Effector memory CD8-positive, alpha-beta T cell (primary cell): ENCODE results near the gene HLA-DPA1.

ENCODE experiments used
- ATAC-seq: fragments of 150-1000 bp; cut with Tn5 transposase; replicated peaks from 2 replicates; pipeline ENCODE4 v1.10.0; 2021; ENCODE audit warnings: mild to moderate bottlenecking, moderate library complexity
- DNase-seq, 3 experiments: peaks; one replicate each; pipeline ENCODE4 v3.0.0; 2021
- H3K27ac Mint-ChIP-seq, 2 donors: one replicate each; pipeline ENCODE4 v1.8.0; 2022; ENCODE audit warnings: mild to moderate bottlenecking in 2 of 2, mixed read lengths in 2 of 2, moderate library complexity in 2 of 2
- H3K27me3 Mint-ChIP-seq, 2 donors: one replicate each; pipeline ENCODE4 v1.8.0; 2022; ENCODE audit warnings: mixed read lengths in 2 of 2
- H3K36me3 Mint-ChIP-seq: one replicate; pipeline ENCODE4 v1.8.0; 2022; ENCODE audit warnings: mild to moderate bottlenecking, moderate library complexity, mixed read lengths; ENCODE audit not compliant: insufficient read depth
- H3K4me1 Mint-ChIP-seq, 2 donors: one replicate each; pipeline ENCODE4 v1.8.0; 2022; ENCODE audit warnings: low read depth in 2 of 2, mixed read lengths in 2 of 2
- H3K4me3 Mint-ChIP-seq, 2 donors: one replicate each; pipeline ENCODE4 v1.8.0; 2022; ENCODE audit warnings: mild to moderate bottlenecking in 2 of 2, mixed read lengths in 2 of 2, moderate library complexity in 2 of 2
- H3K9me3 Mint-ChIP-seq, 2 donors: one replicate each; pipeline ENCODE4 v1.8.0; 2022; ENCODE audit warnings: mixed read lengths in 2 of 2
- total RNA-seq, 9 experiments: gene quantifications; one replicate each; lab custom pipeline; 2026; lab: John Stamatoyannopoulos, UW

HLA-DPA1 gene
- 20.1 to 81.3 (median 40.1) reads per million in 9 experiments for total RNA-seq

- Mint-ChIP-seq H3K27me3 (no peaks in the 10 kb centered on the region), H3K27ac (peak within 1 kb of the TSS; percentile 88 to 96), H3K4me1 (peaks cover 50 to 64% of the 10 kb centered on the region in 2 donors), H3K9me3 (no peaks in the 10 kb centered on the region), H3K4me3 (peak within 1 kb of the TSS; percentile 76 to 87), H3K36me3 (peaks cover 8% of the 10 kb centered on the region)
- ATAC-seq (peak; percentile 75), DNase-seq (peak; percentile 44 to 53 (median 47))
Measured at GRCh38 chr6:33073431-33073871, at the start of gene HLA-DPA1. Gene HLA-DPA1 (minus strand): TSS chr6:33073649.

GRCh38 chr6:33123181-33123580 lies 49.7 kb upstream of the HLA-DPA1 start:
- H3K36me3 Mint-ChIP-seq: peaks cover 2% of the 10 kb centered on the region
- peaks cover 27 to 53% of the 10 kb centered on the region in 2 donors for H3K27me3 Mint-ChIP-seq
- no peak overlapping the region for H3K4me3 Mint-ChIP-seq
- no peak for ATAC-seq
- no peaks in the 10 kb centered on the region for H3K4me1 Mint-ChIP-seq
- H3K27ac Mint-ChIP-seq: no peak overlapping the region
- DNase-seq: no peak
- peaks cover 7 to 8% of the 10 kb centered on the region in 2 donors for H3K9me3 Mint-ChIP-seq

- peaks cover 47 to 63% of the 10 kb centered on the region in 2 donors for H3K27me3 Mint-ChIP-seq
- H3K36me3 Mint-ChIP-seq: no peaks in the 10 kb centered on the region
- H3K4me3 Mint-ChIP-seq: no peak overlapping the region
- ATAC-seq: no peak
- peaks cover 7 to 8% of the 10 kb centered on the region in 2 donors for H3K9me3 Mint-ChIP-seq
- H3K27ac Mint-ChIP-seq: no peak overlapping the region
- no peak for DNase-seq
- H3K4me1 Mint-ChIP-seq: peaks cover 9 to 12% of the 10 kb centered on the region in 2 donors
Measured at GRCh38 chr6:33120001-33120400, 46.6 kb upstream of the HLA-DPA1 start.

- peaks cover 9 to 16% of the 10 kb centered on the region in 2 donors for H3K4me1 Mint-ChIP-seq
- H3K27ac Mint-ChIP-seq: no peak overlapping the region
- ATAC-seq (peak; percentile 81), DNase-seq (peak; percentile 40 to 48 (median 42))
- H3K9me3 Mint-ChIP-seq: peaks cover 0 to 2% of the 10 kb centered on the region in 2 donors
- H3K36me3 Mint-ChIP-seq: no peaks in the 10 kb centered on the region
- H3K4me3 Mint-ChIP-seq: no peak overlapping the region
- peaks cover 56 to 70% of the 10 kb centered on the region in 2 donors for H3K27me3 Mint-ChIP-seq
Measured at GRCh38 chr6:33118525-33119123, 45.2 kb upstream of the HLA-DPA1 start.

- H3K27me3 Mint-ChIP-seq: peaks cover 63 to 73% of the 10 kb centered on the region in 2 donors
- no peak overlapping the region for H3K27ac Mint-ChIP-seq
- DNase-seq (no peak), ATAC-seq (no peak)
- no peaks in the 10 kb centered on the region for H3K9me3 Mint-ChIP-seq
- peaks cover 9 to 16% of the 10 kb centered on the region in 2 donors for H3K4me1 Mint-ChIP-seq
- H3K4me3 Mint-ChIP-seq: no peak overlapping the region
- no peaks in the 10 kb centered on the region for H3K36me3 Mint-ChIP-seq
Measured at GRCh38 chr6:33117811-33118277, 44.4 kb upstream of the HLA-DPA1 start.

GRCh38 chr6:33116841-33117711 lies 43.6 kb upstream of the HLA-DPA1 start:
- ATAC-seq (no peak), DNase-seq (no peak)
- H3K4me1 Mint-ChIP-seq: peaks cover 9 to 16% of the 10 kb centered on the region in 2 donors
- H3K4me3 Mint-ChIP-seq: peak overlapping the region in 1 of 2 donors; percentile 15
- no peaks in the 10 kb centered on the region for H3K36me3 Mint-ChIP-seq
- H3K27me3 Mint-ChIP-seq: peaks cover 70 to 77% of the 10 kb centered on the region in 2 donors
- no peaks in the 10 kb centered on the region for H3K9me3 Mint-ChIP-seq
- H3K27ac Mint-ChIP-seq: no peak overlapping the region

GRCh38 chr6:33116417-33116816 lies 43.0 kb upstream of the HLA-DPA1 start:
- no peaks in the 10 kb centered on the region for H3K36me3 Mint-ChIP-seq
- H3K9me3 Mint-ChIP-seq: no peaks in the 10 kb centered on the region
- ATAC-seq (no peak), DNase-seq (no peak)
- peaks cover 74 to 77% of the 10 kb centered on the region in 2 donors for H3K27me3 Mint-ChIP-seq
- no peak overlapping the region for H3K27ac Mint-ChIP-seq
- H3K4me1 Mint-ChIP-seq: peaks cover 9 to 16% of the 10 kb centered on the region in 2 donors
- H3K4me3 Mint-ChIP-seq: peak overlapping the region in 1 of 2 donors; percentile 15

GRCh38 chr6:33114406-33114805 lies 41.0 kb upstream of the HLA-DPA1 start:
- Mint-ChIP-seq H3K27me3 (peaks cover 78 to 85% of the 10 kb centered on the region in 2 donors), H3K4me1 (peaks cover 9 to 16% of the 10 kb centered on the region in 2 donors), H3K27ac (no peak overlapping the region), H3K4me3 (no peak overlapping the region), H3K36me3 (no peaks in the 10 kb centered on the region), H3K9me3 (no peaks in the 10 kb centered on the region)
- no peak for ATAC-seq
- DNase-seq: no peak

GRCh38 chr6:33113755-33114154 lies 40.3 kb upstream of the HLA-DPA1 start:
- no peak overlapping the region for H3K4me3 Mint-ChIP-seq
- H3K36me3 Mint-ChIP-seq: no peaks in the 10 kb centered on the region
- peaks cover 82 to 91% of the 10 kb centered on the region in 2 donors for H3K27me3 Mint-ChIP-seq
- no peaks in the 10 kb centered on the region for H3K9me3 Mint-ChIP-seq
- DNase-seq: no peak
- H3K27ac Mint-ChIP-seq: no peak overlapping the region
- no peak for ATAC-seq
- peaks cover 9 to 16% of the 10 kb centered on the region in 2 donors for H3K4me1 Mint-ChIP-seq

- ATAC-seq: peak; percentile 99
- no peaks in the 10 kb centered on the region for H3K9me3 Mint-ChIP-seq
- DNase-seq: peak; percentile 41 to 57 (median 47)
- H3K27ac Mint-ChIP-seq: no peak overlapping the region
- H3K27me3 Mint-ChIP-seq: peaks cover 78 to 93% of the 10 kb centered on the region in 2 donors
- peaks cover 4 to 11% of the 10 kb centered on the region in 2 donors for H3K4me1 Mint-ChIP-seq
- H3K36me3 Mint-ChIP-seq: no peaks in the 10 kb centered on the region
- H3K4me3 Mint-ChIP-seq: no peak overlapping the region
Measured at GRCh38 chr6:33112148-33112547, 38.7 kb upstream of the HLA-DPA1 start.

GRCh38 chr6:33108307-33108706 lies 34.9 kb upstream of the HLA-DPA1 start:
- Mint-ChIP-seq H3K27ac (no peak overlapping the region), H3K27me3 (peaks cover 71 to 90% of the 10 kb centered on the region in 2 donors), H3K4me3 (no peak overlapping the region), H3K4me1 (no peaks in the 10 kb centered on the region), H3K9me3 (peaks cover 0 to 5% of the 10 kb centered on the region in 2 donors), H3K36me3 (no peaks in the 10 kb centered on the region)
- DNase-seq (no peak), ATAC-seq (no peak)

GRCh38 chr6:33107641-33108040 lies 34.2 kb upstream of the HLA-DPA1 start:
- H3K9me3 Mint-ChIP-seq: peaks cover 0 to 5% of the 10 kb centered on the region in 2 donors
- H3K4me3 Mint-ChIP-seq: no peak overlapping the region
- no peak for ATAC-seq
- no peaks in the 10 kb centered on the region for H3K4me1 Mint-ChIP-seq
- peaks cover 65 to 83% of the 10 kb centered on the region in 2 donors for H3K27me3 Mint-ChIP-seq
- no peak for DNase-seq
- H3K27ac Mint-ChIP-seq: no peak overlapping the region
- H3K36me3 Mint-ChIP-seq: no peaks in the 10 kb centered on the region
